HepG2 (cell line): Measurements from ENCODE around the gene CDC6. TPM values are rescaled to one million over a fixed set of nuclear protein-coding genes. Genes with fewer than 3 reads are reported as not detected.
A peak's percentile ranks its signal among the peaks of the same experiment; 100 is the strongest.

Experiments
- DNMT1 ChIP-seq: sonication (generic); formaldehyde crosslinking; IDR thresholded peaks from 2 replicates; pipeline ENCODE4 v1.5.1; 2020; ENCODE audit warnings: mild to moderate bottlenecking, missing genetic modification reagents
- FOSL2 ChIP-seq: sonication (generic); formaldehyde crosslinking; IDR thresholded peaks from 2 replicates; pipeline ENCODE4 v1.4.0; 2020; ENCODE audit warnings: missing genetic modification reagents
- HMGA1 ChIP-seq: sonication (generic); formaldehyde crosslinking; conservative IDR thresholded peaks from 2 replicates; pipeline ENCODE4 v1.4.0; 2020; ENCODE audit warnings: missing genetic modification reagents
- MATR3 ChIP-seq: sonication (generic); formaldehyde crosslinking; IDR thresholded peaks from 2 replicates; pipeline ENCODE4 v1.4.0; 2020; ENCODE audit warnings: missing genetic modification reagents
- PAWR ChIP-seq: sonication (generic); formaldehyde crosslinking; IDR thresholded peaks from 2 replicates; pipeline ENCODE4 v1.4.0; 2020; ENCODE audit warnings: missing genetic modification reagents, mild to moderate bottlenecking, borderline replicate concordance
- POLR2G ChIP-seq: fragments of 200-400 bp; formaldehyde crosslinking; IDR thresholded peaks from 2 replicates; pipeline ENCODE4 v1.6.1; 2018; ENCODE audit warnings: mild to moderate bottlenecking, low read depth, low read length, moderate library complexity
- TEAD3 ChIP-seq: optimal IDR thresholded peaks from 2 replicates; pipeline ENCODE3; 2016; ENCODE audit warnings: borderline replicate concordance
- ZIK1 ChIP-seq: sonication (generic); formaldehyde crosslinking; IDR thresholded peaks from 2 replicates; pipeline ENCODE4 v1.5.0; 2020; ENCODE audit warnings: mild to moderate bottlenecking, low read depth, missing genetic modification reagents, borderline replicate concordance
- ZKSCAN8 ChIP-seq: IDR thresholded peaks from 2 replicates; pipeline ENCODE4 v1.6.1; 2016; ENCODE audit warnings: borderline replicate concordance, missing genetic modification reagents, missing compliant biosample characterization
- ZMYM4 ChIP-seq: sonication (generic); formaldehyde crosslinking; IDR thresholded peaks from 2 replicates; pipeline ENCODE4 v1.8.1; 2023; ENCODE audit warnings: mild to moderate bottlenecking, missing genetic modification reagents
- ZNF292 ChIP-seq: sonication (generic); formaldehyde crosslinking; IDR thresholded peaks from 2 replicates; pipeline ENCODE4 v1.8.1; 2022; ENCODE audit warnings: mild to moderate bottlenecking, low read depth, missing genetic modification reagents, borderline replicate concordance
- ZNF335 ChIP-seq: sonication (generic); formaldehyde crosslinking; IDR thresholded peaks from 2 replicates; pipeline ENCODE4 v1.4.0; 2020; ENCODE audit warnings: missing genetic modification reagents
- ZNF556 ChIP-seq: sonication (generic); formaldehyde crosslinking; IDR thresholded peaks from 2 replicates; pipeline ENCODE4 v1.4.0; 2020; ENCODE audit warnings: mild to moderate bottlenecking, missing genetic modification reagents, borderline replicate concordance
- ZNF564 ChIP-seq: sonication (generic); formaldehyde crosslinking; IDR thresholded peaks from 2 replicates; pipeline ENCODE4 v1.8.1; 2023; ENCODE audit warnings: mild to moderate bottlenecking, missing genetic modification reagents
- ZNF605 ChIP-seq: sonication (generic); formaldehyde crosslinking; IDR thresholded peaks from 2 replicates; pipeline ENCODE4 v1.8.0; 2022; ENCODE audit warnings: mild to moderate bottlenecking, missing genetic modification reagents
- ZNF670 ChIP-seq: sonication (generic); formaldehyde crosslinking; IDR thresholded peaks from 2 replicates; pipeline ENCODE4 v1.8.0; 2022; ENCODE audit warnings: mild to moderate bottlenecking, missing genetic modification reagents, borderline replicate concordance
- ZNF7 ChIP-seq: IDR thresholded peaks from 2 replicates; pipeline ENCODE4 v1.6.1; 2016; ENCODE audit warnings: missing biosample characterization, missing genetic modification reagents
- ZNF737 ChIP-seq: sonication (generic); formaldehyde crosslinking; IDR thresholded peaks from 2 replicates; pipeline ENCODE4 v1.5.0; 2020; ENCODE audit warnings: missing genetic modification reagents, mild to moderate bottlenecking, borderline replicate concordance
- polyA plus RNA-seq, 8 experiments: library from polyadenylated mRNA; depleted of rRNA in 3 of 8; stranded (reverse) in 7 of 8; unstranded in 1 of 8; fragments of >200 nt; fragmentation: Illumina TruSeq in 4 of 8; extraction: Trizol in 4 of 8; gene quantifications; 2 replicates each; pipeline versions ENCODE4 v1.2.1 to v1.2.3, GENCODE V29; 2011 to 2016; ENCODE audit warnings: low read depth in 4 of 8, missing spikeins in 1 of 8, mixed read lengths in 1 of 8; ENCODE audit not compliant: insufficient read depth in 1 of 8
- total RNA-seq, 5 experiments: library from RNA; depleted of rRNA; stranded (reverse); fragments of >200 nt; fragmentation: Illumina TruSeq; extraction: Trizol; gene quantifications; 2 replicates each; pipeline ENCODE4 v1.2.3, GENCODE V29; 2016; ENCODE audit warnings: low read depth in 1 of 5
- TF ChIP-seq, protein P1 (sequence below): sonication (generic); formaldehyde crosslinking; IDR thresholded peaks from 2 replicates; pipeline ENCODE4 v1.4.0; 2020; ENCODE audit warnings: mild to moderate bottlenecking, missing genetic modification reagents, borderline replicate concordance
- TF ChIP-seq, protein P2 (sequence below): sonication (generic); formaldehyde crosslinking; IDR thresholded peaks from 2 replicates; pipeline ENCODE4 v1.8.1; 2023; ENCODE audit warnings: missing genetic modification reagents, inconsistent platforms, borderline replicate concordance
- TF ChIP-seq, protein P3 (sequence below): sonication (generic); formaldehyde crosslinking; IDR thresholded peaks from 2 replicates; pipeline ENCODE4 v1.4.0; 2020; ENCODE audit warnings: missing genetic modification reagents
- TF ChIP-seq, protein P4 (sequence below): sonication (generic); formaldehyde crosslinking; IDR thresholded peaks from 2 replicates; pipeline ENCODE4 v1.8.1; 2023; ENCODE audit warnings: mild to moderate bottlenecking, missing genetic modification reagents, borderline replicate concordance

The CDC6 gene
- total and polyA plus RNA-seq, 2 of the 13 experiments (the other 11 are each of a cell fraction or from before 2014, with no cell fraction given), result 17.4 to 114 TPM

GRCh38 chr17:40316571-40317344 is 29.1 kb downstream of the CDC6 start (continued):
- TF ChIP-seq, protein P1, sequence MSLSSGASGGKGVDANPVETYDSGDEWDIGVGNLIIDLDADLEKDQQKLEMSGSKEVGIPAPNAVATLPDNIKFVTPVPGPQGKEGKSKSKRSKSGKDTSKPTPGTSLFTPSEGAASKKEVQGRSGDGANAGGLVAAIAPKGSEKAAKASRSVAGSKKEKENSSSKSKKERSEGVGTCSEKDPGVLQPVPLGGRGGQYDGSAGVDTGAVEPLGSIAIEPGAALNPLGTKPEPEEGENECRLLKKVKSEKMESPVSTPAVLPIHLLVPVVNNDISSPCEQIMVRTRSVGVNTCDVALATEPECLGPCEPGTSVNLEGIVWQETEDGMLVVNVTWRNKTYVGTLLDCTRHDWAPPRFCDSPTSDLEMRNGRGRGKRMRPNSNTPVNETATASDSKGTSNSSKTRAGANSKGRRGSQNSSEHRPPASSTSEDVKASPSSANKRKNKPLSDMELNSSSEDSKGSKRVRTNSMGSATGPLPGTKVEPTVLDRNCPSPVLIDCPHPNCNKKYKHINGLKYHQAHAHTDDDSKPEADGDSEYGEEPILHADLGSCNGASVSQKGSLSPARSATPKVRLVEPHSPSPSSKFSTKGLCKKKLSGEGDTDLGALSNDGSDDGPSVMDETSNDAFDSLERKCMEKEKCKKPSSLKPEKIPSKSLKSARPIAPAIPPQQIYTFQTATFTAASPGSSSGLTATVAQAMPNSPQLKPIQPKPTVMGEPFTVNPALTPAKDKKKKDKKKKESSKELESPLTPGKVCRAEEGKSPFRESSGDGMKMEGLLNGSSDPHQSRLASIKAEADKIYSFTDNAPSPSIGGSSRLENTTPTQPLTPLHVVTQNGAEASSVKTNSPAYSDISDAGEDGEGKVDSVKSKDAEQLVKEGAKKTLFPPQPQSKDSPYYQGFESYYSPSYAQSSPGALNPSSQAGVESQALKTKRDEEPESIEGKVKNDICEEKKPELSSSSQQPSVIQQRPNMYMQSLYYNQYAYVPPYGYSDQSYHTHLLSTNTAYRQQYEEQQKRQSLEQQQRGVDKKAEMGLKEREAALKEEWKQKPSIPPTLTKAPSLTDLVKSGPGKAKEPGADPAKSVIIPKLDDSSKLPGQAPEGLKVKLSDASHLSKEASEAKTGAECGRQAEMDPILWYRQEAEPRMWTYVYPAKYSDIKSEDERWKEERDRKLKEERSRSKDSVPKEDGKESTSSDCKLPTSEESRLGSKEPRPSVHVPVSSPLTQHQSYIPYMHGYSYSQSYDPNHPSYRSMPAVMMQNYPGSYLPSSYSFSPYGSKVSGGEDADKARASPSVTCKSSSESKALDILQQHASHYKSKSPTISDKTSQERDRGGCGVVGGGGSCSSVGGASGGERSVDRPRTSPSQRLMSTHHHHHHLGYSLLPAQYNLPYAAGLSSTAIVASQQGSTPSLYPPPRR (CRISPR knock-in tag), result peak; percentile 64; the same call in 1 of the 2 replicates
- TF ChIP-seq ZIK1 (CRISPR knock-in tag) (no peak), ZKSCAN8 (no peak), ZNF335 (no peak), HMGA1 (CRISPR knock-in tag) (no peak), ZNF7 (no peak), ZNF564 (CRISPR knock-in tag) (peak; percentile 80; the same call in 1 of the 2 replicates), ZNF556 (CRISPR knock-in tag) (0 out of 2 replicates have a peak, but pooled peaks have one; percentile 73), ZMYM4 (no peak), DNMT1 (CRISPR knock-in tag) (no peak), MATR3 (CRISPR knock-in tag) (0 out of 2 replicates have a peak, but pooled peaks have one; percentile 1), ZNF670 (CRISPR knock-in tag) (no peak; the same call in 1 of the 2 replicates), FOSL2 (CRISPR knock-in tag) (peak; percentile 42), ZNF737 (CRISPR knock-in tag) (no peak), POLR2G (peak; percentile 56), ZNF292 (CRISPR knock-in tag) (peak; percentile 44; the same call in 1 of the 2 replicates), PAWR (CRISPR knock-in tag) (no peak), TEAD3 (peak; percentile 94), ZNF605 (CRISPR knock-in tag) (peak; percentile 78; the same call in 1 of the 2 replicates)
- TF ChIP-seq, protein P2, sequence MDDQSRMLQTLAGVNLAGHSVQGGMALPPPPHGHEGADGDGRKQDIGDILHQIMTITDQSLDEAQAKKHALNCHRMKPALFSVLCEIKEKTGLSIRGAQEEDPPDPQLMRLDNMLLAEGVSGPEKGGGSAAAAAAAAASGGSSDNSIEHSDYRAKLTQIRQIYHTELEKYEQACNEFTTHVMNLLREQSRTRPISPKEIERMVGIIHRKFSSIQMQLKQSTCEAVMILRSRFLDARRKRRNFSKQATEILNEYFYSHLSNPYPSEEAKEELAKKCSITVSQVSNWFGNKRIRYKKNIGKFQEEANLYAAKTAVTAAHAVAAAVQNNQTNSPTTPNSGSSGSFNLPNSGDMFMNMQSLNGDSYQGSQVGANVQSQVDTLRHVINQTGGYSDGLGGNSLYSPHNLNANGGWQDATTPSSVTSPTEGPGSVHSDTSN, result no peak
- TF ChIP-seq, protein P3, sequence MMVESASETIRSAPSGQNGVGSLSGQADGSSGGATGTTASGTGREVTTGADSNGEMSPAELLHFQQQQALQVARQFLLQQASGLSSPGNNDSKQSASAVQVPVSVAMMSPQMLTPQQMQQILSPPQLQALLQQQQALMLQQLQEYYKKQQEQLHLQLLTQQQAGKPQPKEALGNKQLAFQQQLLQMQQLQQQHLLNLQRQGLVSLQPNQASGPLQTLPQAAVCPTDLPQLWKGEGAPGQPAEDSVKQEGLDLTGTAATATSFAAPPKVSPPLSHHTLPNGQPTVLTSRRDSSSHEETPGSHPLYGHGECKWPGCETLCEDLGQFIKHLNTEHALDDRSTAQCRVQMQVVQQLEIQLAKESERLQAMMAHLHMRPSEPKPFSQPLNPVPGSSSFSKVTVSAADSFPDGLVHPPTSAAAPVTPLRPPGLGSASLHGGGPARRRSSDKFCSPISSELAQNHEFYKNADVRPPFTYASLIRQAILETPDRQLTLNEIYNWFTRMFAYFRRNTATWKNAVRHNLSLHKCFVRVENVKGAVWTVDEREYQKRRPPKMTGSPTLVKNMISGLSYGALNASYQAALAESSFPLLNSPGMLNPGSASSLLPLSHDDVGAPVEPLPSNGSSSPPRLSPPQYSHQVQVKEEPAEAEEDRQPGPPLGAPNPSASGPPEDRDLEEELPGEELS (CRISPR knock-in tag), result peak; percentile 68
- TF ChIP-seq, protein P4, sequence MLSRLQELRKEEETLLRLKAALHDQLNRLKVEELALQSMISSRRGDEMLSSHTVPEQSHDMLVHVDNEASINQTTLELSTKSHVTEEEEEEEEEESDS (CRISPR knock-in tag), result no peak
